Immature natural killer cell (primary cell): Measurements from ENCODE around the gene COL20A1. TPM values are rescaled to one million over a fixed set of nuclear protein-coding genes. Genes with fewer than 3 reads are reported as not detected.
"Not testable (repeated sequence)": the region's sequence is repeated elsewhere in the genome, so short reads cannot be mapped to it uniquely, and the experiment has no call there.

Experiments used
- DNase-seq, 3 donors: peaks; one replicate each; pipeline ENCODE4 v3.0.0; 2022; ENCODE audit warnings: mixed read lengths in 1 of 3
- H3K27ac Mint-ChIP-seq, 6 donors: one replicate each; pipeline ENCODE4 v1.8.0; 2020; ENCODE audit warnings: mixed read lengths in 6 of 6, mild to moderate bottlenecking in 5 of 6, inconsistent platforms in 4 of 6, moderate library complexity in 3 of 6
- H3K27me3 Mint-ChIP-seq, 3 donors: one replicate each; pipeline ENCODE4 v1.8.0; 2020 to 2021; ENCODE audit warnings: low read depth in 3 of 3, mild to moderate bottlenecking in 3 of 3, mixed read lengths in 3 of 3, moderate library complexity in 3 of 3, inconsistent platforms in 1 of 3
- H3K36me3 Mint-ChIP-seq, 3 donors: one replicate each; pipeline ENCODE4 v1.8.0; 2020; ENCODE audit warnings: mixed read lengths in 3 of 3, inconsistent platforms in 2 of 3, mild to moderate bottlenecking in 2 of 3
- H3K4me1 Mint-ChIP-seq, 2 donors: one replicate each; pipeline ENCODE4 v1.8.0; 2020; ENCODE audit warnings: inconsistent platforms in 2 of 2, mild to moderate bottlenecking in 2 of 2, mixed read lengths in 2 of 2, moderate library complexity in 1 of 2
- H3K4me3 Mint-ChIP-seq, 5 donors: one replicate each; pipeline ENCODE4 v1.8.0; 2020; ENCODE audit warnings: mild to moderate bottlenecking in 5 of 5, mixed read lengths in 5 of 5, inconsistent platforms in 3 of 5, moderate library complexity in 3 of 5
- H3K9me3 Mint-ChIP-seq, 6 donors: one replicate each; pipeline ENCODE4 v1.8.0; 2020; ENCODE audit warnings: mild to moderate bottlenecking in 6 of 6, mixed read lengths in 6 of 6, inconsistent platforms in 4 of 6, moderate library complexity in 3 of 6
- polyA plus RNA-seq, 3 donors: library from polyadenylated mRNA; unstranded; fragments of 300-500 nt; fragmentation: Illumina TruSeq; gene quantifications; one replicate each; pipeline ENCODE4 v1.2.3, GENCODE V29; 2021

Gene COL20A1
- polyA plus RNA-seq = not detected

DNA sequence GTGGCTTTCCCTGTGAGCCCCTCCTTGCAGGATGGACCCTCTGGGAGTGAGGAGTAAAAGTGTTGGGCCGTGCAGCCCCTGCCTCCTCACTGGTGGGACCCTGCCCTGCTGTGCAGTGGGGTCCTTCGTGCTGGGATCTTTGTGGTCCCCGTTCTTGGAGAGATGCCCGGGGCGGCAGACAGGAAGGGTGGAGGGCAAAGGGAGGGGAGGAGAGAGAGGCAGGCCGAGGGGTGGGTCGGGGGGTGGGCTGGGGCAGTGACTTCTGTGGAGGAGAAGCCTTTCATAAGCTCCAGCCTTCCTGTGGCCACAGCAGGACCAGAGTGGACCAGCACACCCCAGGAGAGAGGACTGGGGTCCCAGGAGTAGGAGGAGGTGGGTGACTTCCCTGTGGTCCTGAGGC, at the start of gene COL20A1:
Gene COL20A1, plus strand, starts transcription at position 283 of the 400 bp plus-strand sequence. CDS start 1,922 bp downstream, outside the sequence.
- Mint-ChIP-seq H3K36me3 (peaks cover 0 to 4% (median 0%) of the 10 kb centered on the region in 3 donors), H3K9me3 (no peaks in the 10 kb centered on the region), H3K4me1 (no peaks in the 10 kb centered on the region), H3K27ac (no peak within 1 kb of the TSS), H3K4me3 (no peak within 1 kb of the TSS), H3K27me3 (peaks cover 2 to 5% (median 2%) of the 10 kb centered on the region in 3 donors)
- no peak for DNase-seq

DNA sequence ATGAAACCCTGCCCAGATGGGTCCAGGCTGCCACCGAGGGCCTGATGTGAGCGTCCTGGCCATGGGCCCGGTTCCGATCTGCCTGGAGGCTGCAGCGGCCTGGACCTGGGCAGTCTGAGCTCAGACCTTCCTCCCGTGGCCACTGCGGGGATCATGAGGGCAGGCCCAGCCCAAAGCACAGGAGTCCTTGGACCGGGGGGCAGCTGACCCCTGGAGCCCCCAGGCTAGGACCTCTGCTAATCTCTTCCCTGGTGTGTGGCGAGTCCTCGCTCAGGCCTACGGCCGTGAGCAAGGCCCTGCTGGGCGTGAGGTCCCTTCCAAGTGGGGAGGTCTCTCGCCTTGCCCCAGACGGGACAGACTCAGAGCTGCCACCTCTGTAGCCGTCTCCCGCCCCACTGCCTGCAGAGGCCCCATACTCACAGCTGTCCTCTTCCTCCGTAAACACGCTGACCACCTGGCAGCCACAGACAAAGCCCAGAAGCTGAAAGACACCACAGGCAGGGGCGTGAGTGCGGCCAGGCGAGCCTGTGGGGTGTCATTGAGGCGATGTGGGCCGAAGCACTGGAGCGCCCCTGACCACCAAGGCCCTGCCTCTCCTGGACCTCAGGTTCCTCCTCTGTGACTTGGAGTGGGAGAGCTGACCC, 49.3 kb upstream of the COL20A1 start:
- peaks cover 0 to 3% (median 1%) of the 10 kb centered on the region in 3 donors for H3K27me3 Mint-ChIP-seq
- DNase-seq = no peak
- no peak overlapping the region for H3K27ac Mint-ChIP-seq

DNA sequence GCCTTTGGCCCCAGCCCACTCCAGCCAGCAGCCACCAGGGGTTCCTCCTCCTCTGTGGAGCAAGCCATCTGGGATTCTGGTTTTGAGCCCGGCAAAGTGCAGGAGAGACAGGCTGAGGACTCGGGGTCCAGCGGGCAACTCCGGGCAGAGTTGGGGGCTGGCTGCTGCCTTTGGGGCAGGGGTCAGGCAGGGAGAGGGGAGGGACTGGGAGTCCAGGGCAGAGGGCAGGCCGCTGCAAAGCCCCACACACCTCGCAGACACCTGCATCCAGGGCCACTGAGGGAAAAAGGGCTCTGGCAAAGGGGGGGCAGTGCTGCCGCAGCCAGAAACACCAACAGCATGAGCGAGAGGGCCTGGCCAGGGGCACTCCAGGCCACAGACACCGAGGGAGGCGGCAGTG, 48.5 kb upstream of the COL20A1 start:
- Mint-ChIP-seq H3K9me3 (no peaks in the 10 kb centered on the region), H3K36me3 (no peaks in the 10 kb centered on the region), H3K27ac (no peak overlapping the region), H3K4me3 (no peak overlapping the region), H3K4me1 (no peaks in the 10 kb centered on the region), H3K27me3 (peaks cover 0 to 4% (median 3%) of the 10 kb centered on the region in 3 donors)
- DNase-seq = no peak

More for the DNA sequence above, 49.3 kb upstream of the COL20A1 start:
- no peak overlapping the region for H3K4me3 Mint-ChIP-seq
- H3K4me1 Mint-ChIP-seq = no peaks in the 10 kb centered on the region
- no peaks in the 10 kb centered on the region for H3K9me3 Mint-ChIP-seq
- H3K36me3 Mint-ChIP-seq = no peaks in the 10 kb centered on the region

DNA sequence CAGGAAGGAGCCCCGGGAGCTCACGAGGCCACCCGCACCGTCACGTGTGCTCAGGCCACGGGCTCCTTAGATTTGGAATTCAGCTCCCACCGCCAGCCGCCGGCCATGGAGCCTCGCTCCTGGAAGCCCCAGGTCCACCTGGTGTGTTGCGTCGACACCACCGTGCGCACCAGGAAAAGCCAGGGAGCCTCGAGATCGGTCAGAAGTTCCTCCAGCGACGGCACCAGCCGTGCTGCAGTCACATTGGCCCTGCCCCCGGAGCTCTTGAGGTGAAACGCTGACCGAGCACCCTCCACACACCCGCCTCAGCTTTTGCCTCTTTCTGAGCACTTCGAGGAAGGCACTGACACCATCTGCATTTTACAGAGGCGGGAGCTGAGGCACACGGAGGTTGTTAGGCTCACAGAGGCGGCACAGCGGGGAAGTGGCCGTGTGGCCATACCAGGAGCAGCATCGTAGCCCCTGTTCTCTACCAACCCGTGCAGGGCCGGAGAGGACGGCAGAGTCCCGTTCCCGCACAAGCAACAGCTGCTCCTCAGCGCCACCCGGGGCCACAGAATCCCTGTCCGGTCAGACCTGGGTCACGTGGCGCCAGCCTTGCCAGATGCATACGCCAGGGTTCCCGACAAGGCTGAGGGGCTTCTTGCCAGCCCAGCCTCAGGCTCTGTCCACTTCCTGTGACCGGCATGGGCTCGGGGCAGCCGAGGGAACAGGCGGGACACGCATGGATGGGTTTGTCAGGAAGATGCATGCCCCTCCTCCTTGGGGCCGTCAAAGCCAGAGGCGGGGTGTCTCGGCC, 46.3 kb upstream of the COL20A1 start:
- DNase-seq = no peak
- no peak overlapping the region for H3K4me3 Mint-ChIP-seq
- no peaks in the 10 kb centered on the region for H3K36me3 Mint-ChIP-seq
- H3K9me3 Mint-ChIP-seq = no peaks in the 10 kb centered on the region
- H3K27ac Mint-ChIP-seq = no peak overlapping the region
- H3K27me3 Mint-ChIP-seq = peaks cover 0 to 8% (median 5%) of the 10 kb centered on the region in 3 donors
- H3K4me1 Mint-ChIP-seq = no peaks in the 10 kb centered on the region

DNA sequence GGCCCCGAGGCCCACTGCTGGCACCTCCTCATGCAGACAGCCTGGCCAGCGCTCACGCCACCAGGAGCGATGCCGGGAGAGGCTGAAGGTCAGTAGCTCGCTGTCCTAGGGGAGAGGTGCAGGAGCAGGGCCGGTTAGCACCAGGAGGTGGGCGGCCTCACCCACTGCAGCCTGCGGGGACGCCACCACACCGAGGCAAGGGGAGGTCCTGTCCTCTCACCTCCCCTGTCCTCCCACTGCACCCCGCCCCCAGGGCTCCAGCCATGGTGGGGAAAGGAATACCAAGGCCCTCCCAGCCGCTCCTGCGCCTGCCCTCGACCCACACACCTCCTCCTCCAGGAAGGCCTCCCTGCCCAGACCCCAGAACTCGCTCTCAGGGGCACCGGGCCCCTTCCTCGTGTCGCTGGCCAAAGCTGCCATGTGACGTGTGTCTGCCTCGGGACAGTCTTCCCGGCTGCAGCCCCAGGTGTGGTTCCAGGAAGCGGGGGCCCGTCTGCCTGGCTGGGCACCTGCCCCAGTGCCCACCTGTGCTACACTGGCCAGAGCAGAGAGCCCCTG, 45.2 kb upstream of the COL20A1 start:
- no peak for DNase-seq
- no peaks in the 10 kb centered on the region for H3K9me3 Mint-ChIP-seq
- peaks cover 0 to 2% of the 10 kb centered on the region in 2 donors for H3K4me1 Mint-ChIP-seq
- no peak overlapping the region for H3K4me3 Mint-ChIP-seq
- H3K27me3 Mint-ChIP-seq = peaks cover 0 to 10% (median 10%) of the 10 kb centered on the region in 3 donors
- H3K36me3 Mint-ChIP-seq = no peaks in the 10 kb centered on the region
- H3K27ac Mint-ChIP-seq = no peak overlapping the region

DNA sequence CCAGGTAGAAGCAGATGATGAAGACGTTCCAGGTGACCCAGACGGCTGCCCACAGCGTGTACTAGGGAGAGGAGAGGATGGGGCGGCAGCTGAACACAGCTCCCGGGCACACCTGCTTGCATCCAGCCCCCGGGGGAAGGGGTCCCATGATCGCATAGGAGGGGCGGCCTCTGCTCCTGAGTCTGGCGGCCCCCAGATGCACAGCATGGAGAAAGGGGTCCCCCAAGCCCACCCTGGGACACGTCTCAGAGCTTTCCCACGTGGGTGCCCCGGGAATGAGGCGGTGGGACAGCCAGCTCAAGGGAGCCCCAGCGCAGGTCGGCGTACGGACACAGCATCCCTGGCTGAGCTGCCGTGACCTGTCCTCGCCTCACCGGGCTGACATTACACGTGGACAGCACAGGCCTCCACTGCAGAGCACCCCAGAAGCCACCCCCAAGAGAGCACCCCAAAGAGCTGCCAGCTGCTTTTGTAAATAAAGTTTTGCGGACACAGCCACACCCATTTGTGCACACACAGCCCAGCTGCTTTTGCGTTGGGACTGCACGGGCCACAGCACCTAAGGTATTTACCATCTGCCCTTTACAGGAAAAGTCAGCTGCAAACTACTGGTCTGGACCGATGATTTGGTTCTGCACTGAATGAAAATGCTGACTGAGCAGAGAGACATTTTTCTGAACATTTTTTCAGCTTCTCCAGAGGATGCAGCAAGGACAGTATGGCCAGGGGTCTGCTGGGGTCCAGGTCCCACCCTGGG, 44.0 kb upstream of the COL20A1 start:
- Mint-ChIP-seq H3K27ac (no peak overlapping the region), H3K9me3 (no peaks in the 10 kb centered on the region), H3K4me1 (peaks cover 0 to 4% of the 10 kb centered on the region in 2 donors), H3K4me3 (no peak overlapping the region), H3K36me3 (no peaks in the 10 kb centered on the region), H3K27me3 (peaks cover 2 to 15% (median 14%) of the 10 kb centered on the region in 3 donors)
- no peak for DNase-seq

DNA sequence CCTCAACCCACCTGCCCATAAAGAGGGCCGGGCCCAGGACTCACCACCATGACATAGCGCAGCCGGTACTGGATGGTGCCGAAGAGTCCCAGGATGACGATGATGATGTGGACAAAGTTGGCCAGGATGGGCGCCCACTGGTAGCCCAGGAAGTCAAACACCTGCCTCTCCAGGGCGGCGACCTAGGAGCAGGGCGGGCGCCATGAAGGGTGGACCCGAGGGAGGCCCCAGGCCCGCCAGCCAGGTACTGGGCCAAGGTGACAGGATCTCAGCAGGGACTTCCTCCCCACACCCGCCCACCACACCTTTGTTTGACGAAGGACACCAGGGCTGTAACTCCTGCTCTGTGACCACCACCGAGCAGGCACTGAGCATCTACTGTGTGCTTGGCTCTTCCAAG, 43.1 kb upstream of the COL20A1 start:
- DNase-seq = no peak
- H3K27me3 Mint-ChIP-seq = peaks cover 2 to 16% (median 15%) of the 10 kb centered on the region in 3 donors
- H3K27ac Mint-ChIP-seq = no peak overlapping the region

DNA sequence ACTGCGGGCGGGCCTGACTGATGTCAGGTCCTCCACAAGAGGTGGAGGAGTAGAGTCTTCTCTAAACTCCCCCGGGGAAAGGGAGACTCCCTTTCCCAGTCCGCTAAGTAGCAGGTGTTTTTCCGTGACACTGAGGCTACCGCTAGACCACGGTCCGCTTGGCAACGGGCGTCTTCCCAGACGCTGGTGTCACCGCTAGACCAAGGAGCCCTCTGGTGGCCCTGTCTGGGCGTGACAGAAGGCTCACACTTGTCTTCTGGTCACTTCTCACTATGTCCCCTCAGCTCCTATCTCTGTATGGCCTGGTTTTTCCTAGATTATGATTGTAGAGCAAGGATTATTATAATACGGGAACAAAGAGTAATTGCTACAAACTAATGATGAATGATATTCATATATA, 41.6 kb upstream of the COL20A1 start:
- peaks cover 10 to 16% (median 15%) of the 10 kb centered on the region in 3 donors for H3K27me3 Mint-ChIP-seq
- DNase-seq, H3K4me3 Mint-ChIP-seq, H3K36me3 Mint-ChIP-seq, H3K9me3 Mint-ChIP-seq, H3K27ac Mint-ChIP-seq, H3K4me1 Mint-ChIP-seq: not testable (repeated sequence)

More for the DNA sequence above, 43.1 kb upstream of the COL20A1 start:
- Mint-ChIP-seq H3K4me1 (peaks cover 0 to 4% of the 10 kb centered on the region in 2 donors), H3K36me3 (no peaks in the 10 kb centered on the region), H3K9me3 (no peaks in the 10 kb centered on the region), H3K4me3 (no peak overlapping the region)

DNA sequence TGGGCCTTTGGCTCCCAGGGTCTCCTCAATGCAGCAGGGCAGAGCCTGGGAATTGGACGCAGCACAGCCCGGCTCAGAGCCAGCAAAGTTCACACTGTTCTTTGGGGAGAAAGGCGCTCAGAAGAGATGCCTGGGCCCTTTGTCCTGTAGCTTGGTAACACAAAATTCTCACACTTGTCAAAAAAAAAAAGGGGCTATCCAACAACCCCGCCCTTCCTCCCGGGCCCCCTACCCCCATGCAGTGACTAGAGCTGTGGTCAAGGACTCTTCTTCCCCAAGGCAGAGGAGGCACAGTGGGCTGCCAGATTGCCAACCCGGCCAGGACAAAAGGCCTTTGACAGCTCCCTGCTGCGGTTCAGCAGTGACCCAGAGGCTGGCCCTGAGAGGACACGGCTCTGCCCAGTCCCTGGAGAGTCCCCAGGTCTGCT, 40.7 kb upstream of the COL20A1 start:
- H3K9me3 Mint-ChIP-seq = no peaks in the 10 kb centered on the region
- no peaks in the 10 kb centered on the region for H3K36me3 Mint-ChIP-seq
- peaks cover 10 to 18% (median 18%) of the 10 kb centered on the region in 3 donors for H3K27me3 Mint-ChIP-seq

DNA sequence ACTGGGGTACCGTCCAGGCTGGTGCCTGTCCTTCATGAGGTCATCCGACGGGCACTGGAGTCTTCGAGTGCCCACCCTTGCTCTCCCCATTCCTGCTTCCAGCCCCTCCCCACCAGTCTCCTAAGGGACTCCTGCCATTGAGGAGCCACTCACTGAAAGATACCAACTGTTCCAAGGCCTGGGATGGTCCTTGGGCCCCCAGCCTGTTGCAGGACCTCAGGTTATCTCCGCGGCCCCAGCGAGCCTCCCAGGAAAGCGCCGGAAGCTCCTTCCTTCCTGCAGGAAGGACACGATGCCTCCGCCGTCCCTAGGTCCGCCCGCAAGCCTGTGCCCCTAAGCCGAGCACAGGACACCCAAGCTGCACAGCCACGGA, 39.9 kb upstream of the COL20A1 start:
- DNase-seq = no peak
- Mint-ChIP-seq H3K4me1 (peaks cover 0 to 4% of the 10 kb centered on the region in 2 donors), H3K9me3 (no peaks in the 10 kb centered on the region), H3K27me3 (peaks cover 15 to 18% (median 18%) of the 10 kb centered on the region in 3 donors), H3K4me3 (peak overlapping the region in 2 of 5 donors; percentile 24 to 38), H3K27ac (no peak overlapping the region), H3K36me3 (no peaks in the 10 kb centered on the region)

More for the DNA sequence above, 40.7 kb upstream of the COL20A1 start:
- no peak overlapping the region for H3K4me3 Mint-ChIP-seq
- peaks cover 0 to 4% of the 10 kb centered on the region in 2 donors for H3K4me1 Mint-ChIP-seq
- DNase-seq = no peak
- H3K27ac Mint-ChIP-seq = no peak overlapping the region

DNA sequence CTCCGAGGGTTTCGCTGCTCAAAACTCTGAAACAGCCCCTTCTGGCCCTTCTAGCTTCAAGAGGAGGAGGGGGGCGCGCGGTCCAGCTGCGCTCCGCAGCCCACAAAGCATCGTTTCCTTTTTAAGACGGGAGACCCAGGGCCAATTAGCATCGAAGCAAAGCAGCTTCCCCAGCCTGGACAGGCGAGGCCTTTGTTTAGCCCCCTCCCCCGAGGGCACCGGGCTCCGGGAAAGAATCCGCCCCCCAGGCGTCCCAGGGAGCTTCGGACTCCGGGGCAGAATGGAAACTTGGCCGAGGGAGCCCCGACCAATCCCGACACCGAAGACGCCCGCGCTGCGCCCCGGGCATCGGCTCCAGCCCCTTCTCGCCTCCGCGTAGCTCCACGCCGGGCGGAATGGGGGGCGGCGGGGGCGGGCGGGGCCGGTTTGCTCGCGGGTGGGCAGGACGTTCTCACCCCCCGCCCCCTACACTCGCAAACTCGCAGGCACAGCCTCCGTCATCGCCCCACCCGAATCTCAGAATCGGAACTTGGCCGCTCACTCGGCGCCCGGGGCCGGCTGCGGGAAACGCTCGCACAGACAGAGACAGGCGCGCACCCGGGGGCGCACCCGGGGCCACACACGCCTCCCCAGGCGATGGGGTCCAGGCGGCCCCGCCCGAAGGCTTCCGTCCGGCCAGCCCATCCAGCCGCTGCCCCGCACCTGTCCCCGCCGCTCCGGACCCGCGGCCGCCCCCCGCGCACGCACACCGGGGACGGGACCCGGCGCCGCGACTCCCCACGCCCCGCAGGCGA, 39.4 kb upstream of the COL20A1 start:
- DNase-seq = no peak
- Mint-ChIP-seq H3K9me3 (no peaks in the 10 kb centered on the region), H3K4me1 (peaks cover 0 to 4% of the 10 kb centered on the region in 2 donors), H3K4me3 (no peak overlapping the region), H3K27me3 (peaks cover 15 to 17% (median 15%) of the 10 kb centered on the region in 3 donors), H3K36me3 (no peaks in the 10 kb centered on the region), H3K27ac (no peak overlapping the region)

DNA sequence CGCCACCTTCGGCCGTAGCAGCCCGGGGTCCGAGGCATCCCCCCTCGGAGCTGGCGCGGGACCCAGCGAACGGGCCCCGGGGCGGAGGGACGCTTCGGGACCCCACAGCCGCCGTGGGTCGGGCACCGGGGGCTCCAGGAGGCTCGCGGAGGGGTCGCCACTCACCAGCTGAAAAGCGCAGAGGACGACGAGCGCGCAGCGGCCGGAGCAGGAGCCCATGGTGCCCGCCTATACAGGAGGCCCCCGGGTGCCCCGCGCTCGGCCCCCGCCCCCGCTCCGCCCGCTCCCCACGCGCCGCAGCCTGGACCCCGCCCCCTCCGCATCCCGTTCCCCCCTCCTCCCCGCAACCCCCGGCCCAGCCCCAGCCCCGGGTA, 38.8 kb upstream of the COL20A1 start, which contains the start of gene NKAIN4:
Gene NKAIN4, minus strand, starts transcription at position 232 of the 374 bp plus-strand sequence. Its CDS starts 13 bp downstream, at position 219.
- Mint-ChIP-seq H3K9me3 (no peaks in the 10 kb centered on the region), H3K4me1 (peaks cover 0 to 4% of the 10 kb centered on the region in 2 donors), H3K36me3 (no peaks in the 10 kb centered on the region), H3K27me3 (peaks cover 14 to 15% (median 14%) of the 10 kb centered on the region in 3 donors), H3K4me3 (peak within 1 kb of the TSS in 1 of 5 donors; percentile 20), H3K27ac (no peak within 1 kb of the TSS)
- no peak for DNase-seq
